GM19467 (cell line): Measurements from ENCODE around the gene LPIN2.

Experiments
- ATAC-seq: cut with Tn5 transposase; IDR thresholded peaks from one replicate; pipeline ENCODE4 v1.9.1; 2021; ENCODE audit warnings: mild to moderate bottlenecking, moderate library complexity; ENCODE audit not compliant: unreplicated experiment

LPIN2 gene

GRCh38 chr18:2984091-2984490, 28.9 kb downstream of the LPIN2 start:
- ATAC-seq = no peak

DNA sequence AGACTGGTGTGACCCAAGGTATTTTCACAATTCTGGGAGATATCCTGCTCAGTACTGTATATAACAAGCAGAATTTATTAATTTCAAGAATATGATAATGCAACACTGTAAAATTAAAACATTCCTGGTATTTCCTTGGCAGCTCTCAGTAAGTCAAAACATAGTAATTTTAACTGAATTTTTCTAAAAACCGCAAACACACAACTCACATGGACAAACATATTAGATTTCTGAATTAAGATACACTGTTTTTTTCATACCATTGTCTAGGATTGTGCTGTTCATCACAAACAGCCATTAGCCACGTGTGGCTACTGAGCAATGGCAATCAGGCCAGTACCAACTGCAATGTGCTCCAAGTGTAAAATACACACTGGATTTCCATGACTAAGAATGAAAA, 29.6 kb downstream of the LPIN2 start:
- no peak for ATAC-seq

DNA sequence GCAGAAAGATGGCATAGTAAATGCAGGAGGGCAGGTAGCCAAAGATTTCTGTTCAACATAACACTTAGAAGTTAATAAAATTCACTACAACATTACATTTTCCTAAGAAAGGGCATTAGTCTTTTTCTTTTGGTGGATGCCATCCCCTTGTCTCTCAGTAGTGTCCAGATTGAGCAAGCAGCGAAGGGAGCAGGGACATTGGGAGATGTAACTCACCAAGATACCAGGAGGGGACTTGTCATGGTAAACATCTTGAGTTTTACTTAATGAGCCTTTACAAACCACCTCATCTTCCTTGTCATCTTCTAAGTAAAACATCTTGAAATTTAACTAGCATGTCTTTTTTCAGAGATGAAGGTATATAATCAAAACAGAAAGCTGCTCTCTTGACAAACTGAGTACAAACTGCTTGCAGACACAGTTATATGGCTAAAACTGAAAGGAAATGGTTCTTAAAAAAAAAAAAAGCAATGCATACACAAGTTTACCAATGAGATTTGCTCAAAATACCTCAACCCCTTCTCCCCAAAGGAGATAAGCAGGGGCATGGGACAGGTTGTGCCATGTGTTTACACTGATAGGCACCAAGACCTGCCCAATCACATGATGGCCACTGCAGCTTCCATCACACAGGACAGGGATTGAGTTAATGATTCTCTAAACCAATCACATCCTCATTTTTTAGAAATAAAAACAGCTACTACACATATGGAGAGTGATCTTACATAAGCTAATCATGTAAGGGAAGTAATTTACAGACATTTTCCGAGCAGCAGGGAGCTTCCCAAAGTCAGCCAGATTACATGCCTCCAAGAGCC, 30.3 kb downstream of the LPIN2 start:
- no peak for ATAC-seq

DNA sequence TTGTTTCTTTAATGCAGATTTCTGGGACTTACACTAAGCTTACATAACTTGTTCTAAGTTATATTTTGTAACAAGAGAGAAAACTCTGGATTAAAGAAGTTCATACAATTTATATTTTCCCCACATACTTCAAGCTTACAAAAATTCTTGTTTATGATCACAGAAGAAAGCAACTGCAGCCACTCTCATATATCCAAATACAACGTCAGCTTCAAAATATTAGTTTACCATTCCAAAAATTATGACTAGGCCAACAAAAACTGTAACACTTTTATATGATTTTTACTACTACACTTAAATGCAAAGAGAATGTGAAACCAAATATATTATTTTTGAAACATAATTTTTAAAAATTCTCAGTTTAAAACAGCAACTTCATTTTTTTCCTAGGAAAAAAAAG, 30.9 kb downstream of the LPIN2 start:
- ATAC-seq = no peak

DNA sequence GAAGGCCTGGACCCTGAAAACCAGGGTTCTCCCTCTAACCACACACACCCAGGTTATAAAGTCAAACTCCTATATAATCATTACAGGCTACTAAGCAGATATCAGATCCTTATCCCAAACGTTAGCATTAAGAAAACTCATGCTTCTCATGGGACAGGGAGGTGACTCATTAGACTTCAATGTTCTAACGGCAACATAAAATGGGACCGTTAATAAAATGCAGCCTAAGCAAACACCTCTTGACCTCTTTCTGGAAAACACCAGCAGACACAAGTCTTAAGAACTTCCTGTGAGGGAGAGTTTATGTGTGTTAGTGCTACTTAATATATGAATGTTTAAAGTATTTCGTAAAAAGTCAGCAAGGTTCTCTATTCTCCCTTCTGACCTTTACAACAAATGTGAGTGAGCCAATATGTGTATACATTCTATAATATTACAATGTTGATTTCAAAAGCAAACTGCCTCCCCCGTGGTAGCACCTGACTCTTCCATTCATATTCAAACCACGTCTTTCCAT, 31.7 kb downstream of the LPIN2 start:
- no peak for ATAC-seq

- no peak for ATAC-seq
Measured at GRCh38 chr18:2979871-2980790, 32.8 kb downstream of the LPIN2 start.

DNA sequence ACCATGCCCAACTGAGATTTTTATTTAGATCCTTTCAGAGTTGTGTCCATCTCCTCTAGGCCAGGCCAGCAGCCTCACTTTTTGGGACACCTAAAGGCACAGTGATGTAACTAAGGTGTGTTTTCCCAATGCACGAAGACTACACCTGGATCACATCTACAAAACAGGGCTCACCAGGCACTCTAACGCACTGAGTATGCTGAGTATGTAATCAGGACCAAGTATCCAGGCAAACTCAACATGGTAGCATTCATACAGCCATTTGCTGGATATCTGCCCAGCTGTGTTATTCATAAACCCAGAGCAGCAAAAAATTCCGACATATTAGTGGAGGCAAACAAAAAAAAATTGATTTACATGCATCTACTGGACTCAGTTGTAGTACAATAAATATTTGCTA, 33.8 kb downstream of the LPIN2 start:
- no peak for ATAC-seq

DNA sequence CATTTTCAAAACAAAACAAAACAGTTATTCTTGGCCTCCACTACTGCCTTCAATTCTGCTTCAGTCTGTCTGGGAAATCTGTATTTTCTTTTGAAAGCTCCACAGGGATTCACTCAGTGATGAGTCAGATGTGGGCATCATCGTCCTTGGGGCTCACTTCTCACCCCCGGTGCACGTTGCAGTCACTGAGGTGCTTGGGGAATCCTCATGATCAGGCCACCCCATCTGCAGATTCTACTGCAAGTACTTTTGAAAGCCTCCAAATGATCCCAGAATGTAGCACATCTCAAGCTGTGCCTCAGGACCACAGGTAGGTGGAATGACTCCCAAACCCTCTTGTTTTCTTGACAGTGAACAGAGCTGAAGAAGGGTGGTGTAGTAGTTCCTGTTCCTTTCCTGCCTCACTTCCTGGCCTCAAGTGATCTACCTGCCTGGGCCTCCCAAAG, 34.3 kb downstream of the LPIN2 start:
- no peak for ATAC-seq

DNA sequence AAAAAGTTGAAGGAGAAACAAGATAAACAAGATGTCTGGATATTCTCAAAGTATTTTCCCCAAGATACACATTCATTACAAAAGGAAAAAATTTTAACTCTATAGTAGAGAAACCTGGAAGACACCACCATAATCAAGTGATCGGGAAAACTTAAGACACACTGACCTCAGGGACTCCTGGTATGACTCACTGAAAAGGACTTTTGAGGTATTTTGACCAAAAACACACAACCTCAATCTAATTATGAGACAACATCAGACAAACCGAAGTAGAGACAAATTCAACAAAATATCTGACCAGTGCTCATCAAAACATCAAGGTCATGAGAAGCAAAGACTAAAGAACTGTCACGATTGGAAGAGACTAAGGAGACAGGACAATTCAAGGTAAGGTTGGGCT, 34.7 kb downstream of the LPIN2 start:
- no peak for ATAC-seq

- no peak for ATAC-seq
Measured at GRCh38 chr18:2976218-2977132, 36.5 kb downstream of the LPIN2 start.

GRCh38 chr18:2974731-2975130, 38.2 kb downstream of the LPIN2 start:
- no peak for ATAC-seq

GRCh38 chr18:2971741-2972552, 41.0 kb downstream of the LPIN2 start:
- ATAC-seq = peak; percentile 76

DNA sequence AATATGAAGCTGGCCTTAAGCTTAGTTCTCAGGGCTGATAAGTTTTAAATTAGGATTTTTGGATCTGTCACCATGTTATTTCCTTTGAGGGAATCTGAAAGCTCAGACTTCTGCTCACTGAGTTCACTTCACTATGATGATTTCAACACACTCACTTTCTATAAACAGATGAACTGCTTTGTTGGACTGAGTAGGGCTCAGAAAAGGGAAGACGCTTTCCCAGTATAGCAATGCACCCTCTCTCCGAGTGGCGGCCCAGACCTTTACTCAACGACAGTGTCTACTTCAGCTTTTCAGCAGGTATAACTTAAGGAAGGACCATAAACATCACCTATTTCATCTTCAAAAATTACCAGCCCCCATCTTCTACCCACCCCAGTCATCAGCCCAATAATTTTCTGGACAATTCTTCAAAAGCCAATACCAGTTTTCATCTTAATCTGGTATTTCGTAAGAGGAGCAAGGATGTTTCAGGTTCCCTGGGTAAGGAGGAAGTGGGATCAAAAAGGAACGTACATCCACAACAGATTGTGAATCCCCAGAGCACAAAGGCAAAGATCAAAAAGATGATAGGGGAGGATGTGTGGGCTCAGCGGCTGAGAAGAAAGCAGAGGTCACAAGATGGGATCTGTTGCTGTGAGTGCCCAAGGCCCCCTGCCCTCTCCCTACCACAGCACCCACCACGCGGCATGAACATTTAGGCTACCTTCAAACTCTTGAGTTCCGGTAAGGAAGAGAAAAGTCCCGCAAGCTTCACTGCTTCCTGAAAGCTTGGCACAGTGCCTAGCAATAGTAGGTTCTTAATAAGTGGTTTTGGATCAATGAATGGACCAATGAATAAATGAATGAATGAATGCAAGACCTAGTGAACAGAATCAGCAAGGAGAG, 41.9 kb downstream of the LPIN2 start:
- no peak for ATAC-seq

GRCh38 chr18:2970344-2970743, 42.6 kb downstream of the LPIN2 start:
- ATAC-seq = no peak

DNA sequence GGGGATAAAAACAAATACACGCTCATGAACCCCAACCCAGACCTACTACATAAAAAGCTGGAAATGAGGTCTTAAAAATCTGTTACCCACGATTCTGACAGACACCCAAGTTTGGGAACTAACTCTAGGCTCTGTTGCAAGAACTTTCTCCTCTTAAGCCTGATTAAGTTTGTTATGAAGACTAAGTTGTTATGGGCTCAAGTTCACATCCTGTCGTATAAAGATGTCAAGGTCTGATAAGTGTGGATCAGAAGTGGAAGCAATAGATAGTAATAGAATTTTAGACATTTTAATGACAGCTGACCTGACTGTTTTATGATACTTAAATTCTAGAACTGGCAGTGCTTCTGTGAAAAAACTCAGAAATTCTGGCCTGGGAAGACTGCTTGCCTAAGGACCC, 43.2 kb downstream of the LPIN2 start:
- no peak for ATAC-seq

GRCh38 chr18:2968606-2969005, 44.3 kb downstream of the LPIN2 start:
- ATAC-seq = no peak

DNA sequence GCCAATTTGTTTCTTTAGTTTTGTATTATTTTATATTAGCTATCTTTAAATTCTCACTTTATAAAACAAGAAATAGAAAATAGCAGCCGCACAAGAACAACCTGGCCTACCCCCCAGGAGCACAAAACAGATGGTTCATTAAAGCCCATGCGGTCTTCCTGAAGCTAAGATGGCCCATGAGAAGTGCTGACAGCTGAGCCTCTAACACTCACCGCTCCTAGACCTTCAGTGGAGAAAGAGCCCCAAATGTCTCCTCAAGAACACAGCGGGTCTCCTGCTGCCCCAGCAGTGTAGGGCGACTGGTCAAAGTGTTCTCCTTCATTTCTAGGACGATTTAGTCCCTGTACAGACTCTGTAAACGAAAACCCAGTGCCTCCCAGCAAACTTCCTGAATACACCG, 45.1 kb downstream of the LPIN2 start:
- no peak for ATAC-seq

- no peak for ATAC-seq
Measured at GRCh38 chr18:2967357-2967756, 45.6 kb downstream of the LPIN2 start.

DNA sequence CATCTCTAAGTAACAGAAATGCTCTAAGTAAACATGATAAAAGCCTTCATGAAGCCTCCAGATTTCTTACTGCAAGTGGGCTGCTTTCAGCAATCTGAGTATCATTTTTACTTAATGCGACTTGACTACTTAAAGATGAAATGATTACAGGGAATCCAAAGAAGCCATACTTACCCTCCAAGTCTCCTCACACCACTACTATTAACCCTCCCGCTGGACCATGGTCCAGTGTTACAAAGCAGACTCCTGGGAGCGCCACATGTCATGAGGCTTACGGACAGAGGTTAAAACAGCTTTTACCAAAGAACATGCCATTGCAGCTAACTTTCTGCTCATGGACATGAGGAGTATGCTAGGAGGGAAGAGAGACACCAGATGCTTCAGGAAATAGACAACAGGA, 46.4 kb downstream of the LPIN2 start:
- ATAC-seq = no peak
